A673 (cell line): Measurements from ENCODE around the gene TXNDC8.

Experiments
- EZH2 ChIP-seq: fragments of 200-600 bp; sonication (generic); IDR thresholded peaks from 2 replicates; pipeline ENCODE4 v1.6.1; 2017; ENCODE audit warnings: borderline replicate concordance, low read depth, mild to moderate bottlenecking, mixed read lengths, antibody characterized with exemption, low read length; ENCODE audit not compliant: poor library complexity, severe bottlenecking
- TF ChIP-seq, protein P1 (sequence below): fragments of 300-800, 200-600 bp; sonication (generic); conservative IDR thresholded peaks from 2 replicates; pipeline ENCODE4 v1.5.1; 2017; ENCODE audit warnings: low read depth, mild to moderate bottlenecking, antibody characterized with exemption, low read length, moderate library complexity, mixed read lengths

DNA sequence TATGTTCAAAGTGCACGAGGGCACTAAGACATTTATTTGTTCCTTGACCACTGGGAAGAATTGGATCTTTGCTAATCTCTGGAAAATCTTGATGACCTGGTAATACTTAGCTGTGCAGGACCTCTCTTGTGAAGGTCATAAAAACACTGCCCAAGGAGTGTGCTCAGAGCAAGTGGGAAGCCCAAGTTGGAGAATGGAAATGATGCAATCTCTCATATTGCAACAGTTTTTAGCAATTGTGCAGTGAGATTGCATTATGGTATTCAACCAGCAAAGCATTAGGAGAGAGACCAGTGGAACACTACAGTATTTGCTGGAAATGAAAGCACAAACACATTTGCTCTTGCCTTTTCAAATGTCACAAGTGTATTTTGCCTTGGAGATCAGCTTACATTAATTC lies 34.5 kb downstream of the TXNDC8 start:
- TF ChIP-seq EZH2: no peak
- TF ChIP-seq, protein P1, sequence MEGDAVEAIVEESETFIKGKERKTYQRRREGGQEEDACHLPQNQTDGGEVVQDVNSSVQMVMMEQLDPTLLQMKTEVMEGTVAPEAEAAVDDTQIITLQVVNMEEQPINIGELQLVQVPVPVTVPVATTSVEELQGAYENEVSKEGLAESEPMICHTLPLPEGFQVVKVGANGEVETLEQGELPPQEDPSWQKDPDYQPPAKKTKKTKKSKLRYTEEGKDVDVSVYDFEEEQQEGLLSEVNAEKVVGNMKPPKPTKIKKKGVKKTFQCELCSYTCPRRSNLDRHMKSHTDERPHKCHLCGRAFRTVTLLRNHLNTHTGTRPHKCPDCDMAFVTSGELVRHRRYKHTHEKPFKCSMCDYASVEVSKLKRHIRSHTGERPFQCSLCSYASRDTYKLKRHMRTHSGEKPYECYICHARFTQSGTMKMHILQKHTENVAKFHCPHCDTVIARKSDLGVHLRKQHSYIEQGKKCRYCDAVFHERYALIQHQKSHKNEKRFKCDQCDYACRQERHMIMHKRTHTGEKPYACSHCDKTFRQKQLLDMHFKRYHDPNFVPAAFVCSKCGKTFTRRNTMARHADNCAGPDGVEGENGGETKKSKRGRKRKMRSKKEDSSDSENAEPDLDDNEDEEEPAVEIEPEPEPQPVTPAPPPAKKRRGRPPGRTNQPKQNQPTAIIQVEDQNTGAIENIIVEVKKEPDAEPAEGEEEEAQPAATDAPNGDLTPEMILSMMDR: no peak
